Endodermal cell (in vitro differentiated cells): ENCODE data around the gene TNFSF18. TPM values are rescaled to one million over a fixed set of nuclear protein-coding genes. Genes with fewer than 3 reads are reported as not detected.

Experiments used
- DNase-seq: peaks from one replicate; pipeline ENCODE4 v3.0.0-alpha.2; 2017
- H3K27ac ChIP-seq: 2 replicates; pipeline ENCODE4 v1.5.1; 2013; ENCODE audit warnings: mild to moderate bottlenecking, low read depth, low read length, moderate library complexity
- H3K27me3 ChIP-seq: 2 replicates; pipeline ENCODE4 v1.6.1; 2013; ENCODE audit warnings: mild to moderate bottlenecking, low read length, moderate library complexity; ENCODE audit not compliant: insufficient read depth, control insufficient read depth, poor library complexity, severe bottlenecking
- H3K36me3 ChIP-seq: 2 replicates; pipeline ENCODE4 v1.7.0; 2013; ENCODE audit warnings: mild to moderate bottlenecking, low read length, moderate library complexity; ENCODE audit not compliant: control insufficient read depth, insufficient read depth
- H3K4me1 ChIP-seq: one replicate; pipeline ENCODE4 v1.7.0; 2013; ENCODE audit warnings: low read length; ENCODE audit not compliant: control insufficient read depth, insufficient read depth
- H3K4me3 ChIP-seq: 2 replicates; pipeline ENCODE4 v1.5.1; 2013; ENCODE audit warnings: mild to moderate bottlenecking, low read length, moderate library complexity
- H3K9ac ChIP-seq: 2 replicates; pipeline ENCODE4 v1.6.1; 2013; ENCODE audit warnings: mild to moderate bottlenecking, low read length, moderate library complexity; ENCODE audit not compliant: poor library complexity, severe bottlenecking; ENCODE audit errors: extremely low read depth
- H3K9me3 ChIP-seq: 2 replicates; pipeline ENCODE4 v1.6.1; 2013; ENCODE audit warnings: mild to moderate bottlenecking, low read length, moderate library complexity; ENCODE audit not compliant: control insufficient read depth
- H3K27ac Mint-ChIP-seq: 2 replicates; pipeline ENCODE4 v1.8.0; 2020; ENCODE audit warnings: mixed read lengths
- H3K27me3 Mint-ChIP-seq: 2 replicates; pipeline ENCODE4 v1.8.0; 2021; ENCODE audit warnings: mild to moderate bottlenecking, mixed read lengths; ENCODE audit not compliant: insufficient read depth
- H3K36me3 Mint-ChIP-seq: 2 replicates; pipeline ENCODE4 v1.8.0; 2020; ENCODE audit warnings: low read depth, mixed read lengths
- H3K4me1 Mint-ChIP-seq: 2 replicates; pipeline ENCODE4 v1.8.0; 2020; ENCODE audit warnings: mixed read lengths
- H3K4me3 Mint-ChIP-seq: 2 replicates; pipeline ENCODE4 v1.8.0; 2020; ENCODE audit warnings: mild to moderate bottlenecking, moderate library complexity, mixed read lengths
- H3K9me3 Mint-ChIP-seq: 2 replicates; pipeline ENCODE4 v1.8.0; 2020; ENCODE audit warnings: mild to moderate bottlenecking, mixed read lengths
- WGBS, 2 experiments: methylation state at CpG; one replicate each; pipeline versions ENCODE4 v1.1.5 to v1.1.7; 2013; ENCODE audit warnings: missing lambda C conversion rate in 2 of 2, mixed read lengths in 1 of 2; ENCODE audit not compliant: insufficient coverage in 1 of 2, insufficient read length in 1 of 2; 5-methylcytosine and 5-hydroxymethylcytosine counted together
- total RNA-seq, 2 donors: library from RNA; stranded (reverse); fragmentation: NEBNext Ultra II Directional in 1 of 2; extraction: Animal tissue kit (Norgen Biotek cat#: 25700) in 1 of 2; gene quantifications; 2 replicates in 1 of 2; 3 replicates in 1 of 2; pipeline ENCODE4 v1.2.1, GENCODE V29; 2021
- TF ChIP-seq, protein P1 (sequence below): fragments of 200-600 bp; sonication (generic); conservative IDR thresholded peaks from 2 replicates; pipeline ENCODE4 v1.5.0; 2021; ENCODE audit warnings: antibody characterized with exemption, mild to moderate bottlenecking

Gene TNFSF18
- total RNA-seq, 2 donors from 2014 or later = not detected

DNA sequence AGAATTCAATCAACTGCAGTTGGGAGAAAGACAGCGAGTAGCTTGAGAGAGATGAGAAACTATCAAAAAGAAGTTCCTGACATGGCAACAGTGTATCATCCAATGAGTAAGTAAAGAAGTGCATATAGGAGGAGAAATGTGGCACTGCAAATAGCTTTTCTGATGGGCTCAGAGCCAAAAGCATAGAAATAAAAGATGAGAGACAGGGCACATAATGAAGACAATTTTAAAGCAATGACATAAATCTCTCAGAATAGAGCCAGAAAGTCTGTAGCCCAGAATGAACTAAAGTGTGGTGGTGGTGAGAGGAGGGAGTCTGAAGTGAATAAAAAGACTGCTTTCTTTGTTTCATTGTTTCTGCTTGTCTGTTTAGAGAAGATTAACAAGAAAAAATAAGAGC lies 34.3 kb downstream of the TNFSF18 start:
- H3K27ac ChIP-seq = no peak overlapping the region
- no peak overlapping the region for H3K4me3 ChIP-seq
- no peaks in the 10 kb centered on the region for H3K36me3 ChIP-seq
- TF ChIP-seq, protein P1, sequence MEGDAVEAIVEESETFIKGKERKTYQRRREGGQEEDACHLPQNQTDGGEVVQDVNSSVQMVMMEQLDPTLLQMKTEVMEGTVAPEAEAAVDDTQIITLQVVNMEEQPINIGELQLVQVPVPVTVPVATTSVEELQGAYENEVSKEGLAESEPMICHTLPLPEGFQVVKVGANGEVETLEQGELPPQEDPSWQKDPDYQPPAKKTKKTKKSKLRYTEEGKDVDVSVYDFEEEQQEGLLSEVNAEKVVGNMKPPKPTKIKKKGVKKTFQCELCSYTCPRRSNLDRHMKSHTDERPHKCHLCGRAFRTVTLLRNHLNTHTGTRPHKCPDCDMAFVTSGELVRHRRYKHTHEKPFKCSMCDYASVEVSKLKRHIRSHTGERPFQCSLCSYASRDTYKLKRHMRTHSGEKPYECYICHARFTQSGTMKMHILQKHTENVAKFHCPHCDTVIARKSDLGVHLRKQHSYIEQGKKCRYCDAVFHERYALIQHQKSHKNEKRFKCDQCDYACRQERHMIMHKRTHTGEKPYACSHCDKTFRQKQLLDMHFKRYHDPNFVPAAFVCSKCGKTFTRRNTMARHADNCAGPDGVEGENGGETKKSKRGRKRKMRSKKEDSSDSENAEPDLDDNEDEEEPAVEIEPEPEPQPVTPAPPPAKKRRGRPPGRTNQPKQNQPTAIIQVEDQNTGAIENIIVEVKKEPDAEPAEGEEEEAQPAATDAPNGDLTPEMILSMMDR = no peak
- no peak for DNase-seq
- H3K9ac ChIP-seq = no peak overlapping the region
- no peaks in the 10 kb centered on the region for H3K36me3 Mint-ChIP-seq
- no peaks in the 10 kb centered on the region for H3K27me3 ChIP-seq
- no peaks in the 10 kb centered on the region for H3K9me3 ChIP-seq
- no peaks in the 10 kb centered on the region for H3K4me1 Mint-ChIP-seq
- H3K9me3 Mint-ChIP-seq = no peaks in the 10 kb centered on the region
- H3K4me3 Mint-ChIP-seq = no peak overlapping the region
- no peaks in the 10 kb centered on the region for H3K27me3 Mint-ChIP-seq
- WGBS, 2 experiments = 95 to 100% methylated on average over 1 of the region's 1 CpG
- H3K27ac Mint-ChIP-seq = no peak overlapping the region
- H3K4me1 ChIP-seq = no peaks in the 10 kb centered on the region

DNA sequence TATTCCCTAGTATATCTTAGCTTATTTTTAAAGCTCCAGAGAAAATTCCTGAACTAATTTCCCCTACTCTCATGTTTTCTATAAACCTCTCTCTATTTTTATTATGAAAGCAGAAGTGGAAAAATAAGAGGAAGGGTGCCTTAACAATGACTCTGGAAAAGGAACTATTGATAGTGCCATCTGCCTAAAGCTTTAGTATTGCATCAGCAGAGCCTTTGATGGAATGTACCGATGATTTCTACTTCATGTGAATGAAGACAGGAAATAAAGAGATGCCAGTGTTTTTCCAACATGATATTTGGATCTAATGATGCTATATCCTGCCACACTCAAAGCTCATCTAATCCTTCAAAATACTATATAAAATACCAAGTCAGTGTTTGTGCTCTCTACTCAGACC lies 35.1 kb downstream of the TNFSF18 start:
- H3K36me3 ChIP-seq = no peaks in the 10 kb centered on the region
- Mint-ChIP-seq H3K36me3 (no peaks in the 10 kb centered on the region), H3K4me1 (no peaks in the 10 kb centered on the region), H3K4me3 (no peak overlapping the region), H3K27ac (no peak overlapping the region), H3K27me3 (no peaks in the 10 kb centered on the region), H3K9me3 (no peaks in the 10 kb centered on the region)
- WGBS, 2 experiments = 96 to 100% methylated on average over 1 of the region's 1 CpG
- H3K27ac ChIP-seq = no peak overlapping the region
- H3K4me1 ChIP-seq = no peaks in the 10 kb centered on the region
- H3K9ac ChIP-seq = no peak overlapping the region
- H3K27me3 ChIP-seq = no peaks in the 10 kb centered on the region
- no peak for DNase-seq
- no peaks in the 10 kb centered on the region for H3K9me3 ChIP-seq
- H3K4me3 ChIP-seq = no peak overlapping the region
- TF ChIP-seq, protein P1 = no peak

DNA sequence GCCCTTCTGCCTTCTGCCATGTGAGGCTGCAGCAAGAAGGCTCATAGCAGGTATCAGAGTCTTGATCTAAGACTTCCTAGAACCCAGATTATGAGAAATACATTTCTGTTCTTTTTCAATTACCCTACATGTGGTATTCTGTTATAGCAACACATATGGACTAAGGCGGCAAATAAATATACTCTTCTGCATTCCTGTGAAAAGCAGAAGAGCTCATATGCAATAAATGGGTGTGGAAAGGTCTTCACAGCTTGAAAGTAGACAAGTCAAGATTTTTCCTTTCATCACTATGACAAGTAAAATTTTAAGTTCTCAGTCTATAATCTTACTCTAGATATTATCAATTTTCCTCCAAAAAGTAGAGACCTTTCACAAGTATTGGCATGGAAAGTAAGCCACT lies 36.6 kb downstream of the TNFSF18 start:
- H3K9ac ChIP-seq = no peak overlapping the region
- Mint-ChIP-seq H3K36me3 (no peaks in the 10 kb centered on the region), H3K4me3 (no peak overlapping the region), H3K27ac (no peak overlapping the region), H3K4me1 (no peaks in the 10 kb centered on the region), H3K27me3 (no peaks in the 10 kb centered on the region), H3K9me3 (no peaks in the 10 kb centered on the region)
- H3K4me1 ChIP-seq = no peaks in the 10 kb centered on the region
- TF ChIP-seq, protein P1 = no peak
- 100% methylated on average over 1 of the region's 1 CpG; no CpG with 5 or more reads in 1 of the 2 experiments for WGBS, 2 experiments
- H3K9me3 ChIP-seq = no peaks in the 10 kb centered on the region
- no peak overlapping the region for H3K4me3 ChIP-seq
- H3K27me3 ChIP-seq = no peaks in the 10 kb centered on the region
- H3K27ac ChIP-seq = no peak overlapping the region
- DNase-seq = no peak
- no peaks in the 10 kb centered on the region for H3K36me3 ChIP-seq
